ENCODE measurements around the gene DHX57.

GRCh38 chr2:38776531-38776930, 99.2 kb downstream of the DHX57 start:
- no peak for TF ChIP-seq EZH2 (IDR thresholded peaks at IDR 0.05; ENCODE audit: low read depth)
- no peak for TF ChIP-seq CTCF (conservative IDR thresholded peaks at IDR 0.05)
